ENCODE results near the gene SCGB1A1.

The SCGB1A1 gene

GRCh38 chr11:62435846-62436660 is 17.2 kb downstream of the SCGB1A1 start:
- TF ChIP-seq CTCF (IDR thresholded peaks at IDR 0.05; ENCODE audit: low read length, missing control alignments): no peak
- no peak overlapping the region for H3K4me3 ChIP-seq (replicated peaks; ENCODE audit: low read depth, low read length)
- peak; percentile 35 for DNase-seq (ENCODE audit: low read depth)

GRCh38 chr11:62437616-62438015 is 18.8 kb downstream of the SCGB1A1 start:
- no peak for DNase-seq (ENCODE audit: low read depth)
- TF ChIP-seq CTCF (IDR thresholded peaks at IDR 0.05; ENCODE audit: low read length, missing control alignments): no peak

GRCh38 chr11:62438641-62439040 is 19.8 kb downstream of the SCGB1A1 start:
- no peak for TF ChIP-seq CTCF (IDR thresholded peaks at IDR 0.05; ENCODE audit: low read length, missing control alignments)
- H3K4me3 ChIP-seq (replicated peaks; ENCODE audit: low read depth, low read length): no peak overlapping the region
- no peak for DNase-seq (ENCODE audit: low read depth)

More at GRCh38 chr11:62437616-62438015, 18.8 kb downstream of the SCGB1A1 start:
- H3K4me3 ChIP-seq (replicated peaks; ENCODE audit: low read depth, low read length): no peak overlapping the region

GRCh38 chr11:62439785-62440602 is 21.2 kb downstream of the SCGB1A1 start:
- H3K4me3 ChIP-seq (replicated peaks; ENCODE audit: low read depth, low read length): no peak overlapping the region

GRCh38 chr11:62443390-62444235 is 24.8 kb downstream of the SCGB1A1 start:
- no peak for TF ChIP-seq CTCF (IDR thresholded peaks at IDR 0.05; ENCODE audit: low read length, missing control alignments)
- H3K4me3 ChIP-seq (replicated peaks; ENCODE audit: low read depth, low read length): peak overlapping the region; percentile 46
- DNase-seq (ENCODE audit: low read depth): peak; percentile 62

More at GRCh38 chr11:62439785-62440602, 21.2 kb downstream of the SCGB1A1 start:
- peak; percentile 74 for DNase-seq (ENCODE audit: low read depth)
- TF ChIP-seq CTCF (IDR thresholded peaks at IDR 0.05; ENCODE audit: low read length, missing control alignments): no peak

GRCh38 chr11:62444236-62444833 is 25.5 kb downstream of the SCGB1A1 start:
- DNase-seq (ENCODE audit: low read depth): peak; percentile 80
- peak overlapping the region; percentile 46 for H3K4me3 ChIP-seq (replicated peaks; ENCODE audit: low read depth, low read length)
- no peak for TF ChIP-seq CTCF (IDR thresholded peaks at IDR 0.05; ENCODE audit: low read length, missing control alignments)
